Measurements from ENCODE around the gene GAMT.

- no peak for TF ChIP-seq POLR2A (IDR thresholded peaks at IDR 0.05; ENCODE audit: low read depth, low read length)
- TF ChIP-seq TAF1 (IDR thresholded peaks at IDR 0.05; ENCODE audit: borderline replicate concordance, low read depth, low read length), result no peak
- TF ChIP-seq POLR2AphosphoS5 (IDR thresholded peaks at IDR 0.05; ENCODE audit: low read depth, low read length), result no peak
These were observed 8.1 kb upstream of the GAMT start for GRCh38 chr19:1409204-1410005.
